PC-3 (cell line): Measurements from ENCODE around the gene TRPM1.

Source experiments
- EZH2 ChIP-seq: fragments of 300-600 bp; sonication (generic); IDR thresholded peaks from one replicate; pipeline ENCODE4 v1.6.1; 2017; ENCODE audit warnings: antibody characterized with exemption, mild to moderate bottlenecking, low read length; ENCODE audit not compliant: unreplicated experiment
- EZH2phosphoT487 ChIP-seq: fragments of 300-600 bp; sonication (generic); IDR thresholded peaks from 2 replicates; pipeline ENCODE4 v1.6.1; 2018; ENCODE audit warnings: mild to moderate bottlenecking, antibody characterized with exemption, low read length, borderline replicate concordance
- TF ChIP-seq, protein P1 (sequence below): fragments of 300-600 bp; sonication (generic); conservative IDR thresholded peaks from 2 replicates; pipeline ENCODE4 v1.5.1; 2017; ENCODE audit warnings: antibody characterized with exemption, low read depth, mild to moderate bottlenecking, low read length

DNA sequence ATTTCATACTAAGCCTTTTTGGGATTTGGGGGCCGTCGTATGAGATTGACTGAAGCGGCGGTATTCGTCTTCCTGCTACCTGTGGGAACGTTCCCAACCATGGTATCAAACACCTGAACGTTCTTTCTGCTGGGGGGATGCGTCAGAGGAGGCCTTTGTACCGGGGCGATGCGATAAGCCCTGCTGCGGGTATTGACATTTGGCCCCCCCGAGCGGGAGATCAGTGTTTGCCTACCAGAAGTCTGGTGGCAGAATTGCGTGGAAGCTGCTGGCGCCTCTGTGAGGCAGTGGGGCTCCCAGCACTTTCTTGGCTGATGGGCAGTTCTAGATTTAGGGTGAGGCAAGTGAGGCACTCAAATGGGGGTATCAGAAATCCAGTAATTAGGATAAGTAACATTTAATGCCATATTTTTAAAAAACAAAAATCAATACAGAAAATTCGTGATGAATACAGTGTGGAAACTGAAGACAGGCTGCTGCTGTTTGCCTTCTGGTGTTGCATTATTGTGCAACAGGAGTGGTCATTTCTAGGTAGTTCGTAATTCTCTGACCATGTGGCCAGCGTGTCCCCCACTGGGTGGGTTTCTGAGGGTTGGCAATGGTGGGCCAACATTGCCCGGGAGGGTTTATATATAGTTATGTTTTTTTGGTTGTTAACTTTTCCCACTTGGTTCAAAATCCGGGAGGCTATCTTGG is 12.7 kb downstream of the TRPM1 start:
- TF ChIP-seq, protein P1, sequence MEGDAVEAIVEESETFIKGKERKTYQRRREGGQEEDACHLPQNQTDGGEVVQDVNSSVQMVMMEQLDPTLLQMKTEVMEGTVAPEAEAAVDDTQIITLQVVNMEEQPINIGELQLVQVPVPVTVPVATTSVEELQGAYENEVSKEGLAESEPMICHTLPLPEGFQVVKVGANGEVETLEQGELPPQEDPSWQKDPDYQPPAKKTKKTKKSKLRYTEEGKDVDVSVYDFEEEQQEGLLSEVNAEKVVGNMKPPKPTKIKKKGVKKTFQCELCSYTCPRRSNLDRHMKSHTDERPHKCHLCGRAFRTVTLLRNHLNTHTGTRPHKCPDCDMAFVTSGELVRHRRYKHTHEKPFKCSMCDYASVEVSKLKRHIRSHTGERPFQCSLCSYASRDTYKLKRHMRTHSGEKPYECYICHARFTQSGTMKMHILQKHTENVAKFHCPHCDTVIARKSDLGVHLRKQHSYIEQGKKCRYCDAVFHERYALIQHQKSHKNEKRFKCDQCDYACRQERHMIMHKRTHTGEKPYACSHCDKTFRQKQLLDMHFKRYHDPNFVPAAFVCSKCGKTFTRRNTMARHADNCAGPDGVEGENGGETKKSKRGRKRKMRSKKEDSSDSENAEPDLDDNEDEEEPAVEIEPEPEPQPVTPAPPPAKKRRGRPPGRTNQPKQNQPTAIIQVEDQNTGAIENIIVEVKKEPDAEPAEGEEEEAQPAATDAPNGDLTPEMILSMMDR: no peak
- TF ChIP-seq EZH2: no peak
- no peak for TF ChIP-seq EZH2phosphoT487
